ENCODE data around the gene COBLL1.

Gene COBLL1

DNA sequence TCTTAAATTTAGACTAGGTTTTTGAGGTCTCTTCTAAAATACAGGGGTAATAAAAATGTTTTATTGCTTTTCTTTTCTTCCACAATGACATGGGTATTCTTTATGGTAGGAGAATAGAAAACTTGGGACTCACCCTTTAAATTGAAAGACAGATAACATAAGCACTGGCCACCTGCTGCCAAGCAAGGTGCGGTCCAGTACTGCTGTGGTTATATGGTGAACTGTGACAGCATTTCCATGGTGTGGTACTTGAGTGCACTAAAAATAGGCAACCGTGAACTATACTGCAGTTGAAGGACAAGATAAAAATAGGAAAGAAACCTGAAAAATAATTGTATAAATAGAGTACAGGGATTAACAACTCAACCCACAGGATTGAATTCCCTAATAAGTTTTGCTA lies 165.9 kb downstream of the COBLL1 start:
- no peak for DNase-seq

DNA sequence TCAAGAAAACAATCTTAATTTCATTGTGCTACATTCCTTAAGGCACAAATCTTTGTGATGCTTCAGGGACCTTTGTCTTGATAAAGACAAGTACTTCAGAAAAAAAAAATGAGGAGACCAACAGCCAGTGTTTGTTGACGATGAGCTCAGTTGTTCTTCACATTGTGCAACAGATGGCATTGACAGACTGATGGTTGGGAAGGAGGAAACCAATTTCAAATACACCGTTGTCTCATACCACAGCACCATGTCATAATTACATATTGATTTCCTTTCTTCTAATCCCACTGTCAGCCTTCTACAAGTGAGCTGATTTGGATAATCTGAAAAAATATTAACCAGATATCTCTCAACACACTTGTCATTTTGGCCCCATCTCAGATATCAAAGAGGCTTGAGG lies 166.6 kb downstream of the COBLL1 start:
- DNase-seq, result no peak

DNA sequence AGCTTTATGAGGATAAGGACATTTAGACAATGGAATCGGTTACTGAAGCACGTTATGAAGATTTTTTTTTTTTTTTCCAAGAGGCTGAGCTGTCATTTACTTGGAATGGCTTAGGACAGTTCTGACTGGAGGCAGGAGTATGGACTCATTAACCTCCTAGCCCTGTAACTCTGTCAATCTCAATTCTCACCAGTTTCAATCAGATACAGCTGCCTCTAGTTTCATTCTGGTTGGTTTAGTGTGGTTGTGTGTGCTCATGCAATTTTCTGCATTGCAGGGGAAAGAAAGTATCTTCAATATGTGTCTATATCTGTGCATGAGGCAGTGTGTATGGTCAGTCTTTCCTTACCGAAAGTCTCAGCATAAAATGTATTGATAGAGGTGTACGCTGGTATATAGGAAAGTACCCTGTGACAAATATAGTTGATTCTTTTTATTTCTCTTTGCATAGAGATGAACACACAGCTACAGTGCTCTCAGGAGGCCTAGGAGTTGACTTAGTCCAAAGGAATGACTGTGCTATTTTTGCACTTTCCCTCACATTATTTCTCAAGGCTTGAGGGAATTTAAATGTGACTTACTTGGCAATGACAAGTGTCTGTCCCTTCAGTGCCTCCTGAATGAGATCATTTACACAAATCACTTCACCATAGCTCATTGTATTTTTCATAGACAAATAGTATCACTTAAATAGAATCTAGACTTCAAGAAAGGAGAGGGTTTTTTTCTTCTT lies 169.8 kb downstream of the COBLL1 start:
- DNase-seq, result no peak

DNA sequence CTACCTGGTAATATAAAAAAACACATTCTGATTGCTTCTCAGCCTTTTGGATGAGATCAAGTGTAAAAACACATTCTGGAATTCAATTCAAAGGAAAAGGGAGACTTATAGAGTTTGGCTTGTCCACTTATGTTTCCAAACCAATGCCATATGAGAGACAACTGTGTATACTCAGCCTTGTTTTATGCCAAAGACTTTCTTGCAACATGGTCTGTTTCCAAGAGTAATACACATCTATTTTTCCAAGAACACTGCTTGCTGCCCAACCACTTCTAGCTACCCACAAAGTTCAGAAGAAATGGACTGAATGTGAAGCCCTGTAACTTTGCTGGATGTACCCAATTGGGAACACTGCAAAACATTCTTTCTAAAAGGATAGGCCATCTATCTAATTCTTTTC lies 172.3 kb downstream of the COBLL1 start:
- no peak for DNase-seq

DNA sequence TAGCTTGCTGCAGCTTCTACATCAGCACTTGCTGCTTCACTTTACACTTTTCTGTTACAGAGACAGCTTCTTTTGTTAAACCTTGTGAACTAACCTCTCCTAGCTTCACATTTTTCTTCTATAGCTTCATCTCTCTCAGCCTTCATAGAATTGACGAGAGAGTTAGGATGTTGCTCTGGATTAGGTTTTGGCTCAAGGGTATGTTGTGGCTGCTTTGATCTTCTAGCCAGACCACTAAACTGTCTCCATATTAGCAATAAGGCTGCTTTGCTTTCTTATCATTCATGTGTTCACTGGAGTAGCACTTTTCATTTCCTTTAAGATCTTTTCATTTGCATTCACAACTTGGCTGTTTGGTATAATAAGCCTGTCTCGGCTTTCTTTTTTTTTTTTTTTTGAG lies 174.1 kb downstream of the COBLL1 start:
- DNase-seq, result no peak

DNA sequence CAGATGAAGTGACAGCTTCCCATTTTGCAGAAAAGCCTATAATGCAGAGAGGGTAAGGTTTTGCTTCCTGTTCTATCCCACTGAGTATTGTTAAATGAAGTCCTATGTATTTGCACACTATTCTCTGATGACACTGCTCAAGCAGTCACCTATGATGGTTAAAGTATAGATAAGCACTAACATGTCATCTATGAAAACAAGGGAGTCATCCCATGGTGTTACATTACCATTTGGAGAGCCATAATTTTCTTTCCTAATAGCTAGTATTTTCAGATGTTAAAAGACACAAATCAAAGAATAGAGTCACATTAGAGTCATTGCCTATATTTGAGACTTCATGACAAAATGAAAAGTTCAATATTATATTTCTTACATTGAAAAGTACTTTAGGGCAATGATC lies 177.6 kb downstream of the COBLL1 start:
- DNase-seq, result no peak

DNA sequence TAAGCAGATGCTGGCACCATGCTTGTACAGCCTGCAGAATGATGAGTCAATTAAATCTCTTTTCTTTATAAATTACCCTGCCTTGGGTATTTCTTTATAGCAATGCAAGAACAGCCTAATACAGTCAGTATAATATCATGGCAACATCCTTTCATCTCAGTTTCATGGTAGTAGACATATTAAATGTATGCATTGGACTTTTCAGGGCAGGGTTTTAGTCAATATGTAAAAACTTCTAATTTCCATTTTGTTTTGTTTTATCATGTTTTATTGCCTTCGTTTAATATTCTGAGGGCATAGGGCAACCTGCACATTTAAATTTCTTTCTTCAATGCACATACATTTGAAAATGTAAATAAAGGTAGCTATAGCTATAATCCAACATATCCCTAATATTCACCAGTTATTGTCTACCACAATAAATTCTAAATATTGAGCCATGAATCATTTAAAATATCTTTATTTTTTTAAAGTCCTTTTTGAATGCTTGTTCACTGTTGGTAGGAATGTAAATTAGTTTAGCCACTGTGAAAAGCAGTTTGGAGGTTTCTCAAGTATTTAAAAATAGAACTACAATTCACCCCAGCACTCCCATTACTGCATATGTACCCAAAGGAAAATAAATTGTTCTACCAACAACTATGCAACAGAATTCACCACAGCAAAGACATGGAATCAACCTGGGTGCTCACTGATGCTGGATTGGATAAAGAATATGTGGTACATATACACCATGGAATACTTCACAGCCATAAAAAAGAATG lies 178.6 kb downstream of the COBLL1 start:
- no peak for DNase-seq

DNA sequence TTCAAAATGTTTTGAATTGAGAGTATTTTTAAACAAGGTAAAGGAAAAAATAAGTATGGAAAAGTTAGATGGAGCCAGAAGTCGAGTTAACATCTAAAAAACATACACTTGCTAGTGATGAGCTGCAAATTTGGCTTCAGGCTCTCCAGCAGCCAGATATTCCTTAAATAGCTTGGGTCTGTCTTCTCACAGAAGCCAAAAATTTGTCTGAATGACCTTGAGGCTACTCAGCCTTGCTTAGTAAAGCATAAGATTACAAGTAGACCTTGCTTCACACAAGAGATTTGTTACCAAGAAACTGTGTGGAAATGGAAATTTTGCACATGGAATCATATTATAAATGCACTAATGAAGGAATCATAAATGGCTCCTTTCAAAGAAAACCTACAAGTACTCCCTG lies 179.6 kb downstream of the COBLL1 start:
- no peak for DNase-seq

DNA sequence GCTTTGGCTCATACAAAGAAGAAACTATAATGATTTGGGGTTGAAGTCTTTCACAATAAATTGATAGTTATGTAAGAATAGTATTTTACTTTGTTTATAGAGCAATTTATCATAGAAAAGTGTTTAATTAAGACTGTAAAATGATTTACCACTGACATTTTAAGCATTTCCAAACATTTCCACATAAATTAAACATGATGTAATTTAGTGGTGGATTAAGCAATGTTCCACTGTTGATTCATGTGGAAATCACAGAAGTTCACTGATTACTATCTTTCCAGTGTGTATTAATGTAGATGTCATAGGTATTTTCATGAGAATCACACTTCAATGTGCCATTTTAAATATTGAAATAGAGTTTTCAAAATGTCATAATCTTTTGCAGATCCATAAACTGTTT lies 180.3 kb downstream of the COBLL1 start:
- DNase-seq, result no peak

DNA sequence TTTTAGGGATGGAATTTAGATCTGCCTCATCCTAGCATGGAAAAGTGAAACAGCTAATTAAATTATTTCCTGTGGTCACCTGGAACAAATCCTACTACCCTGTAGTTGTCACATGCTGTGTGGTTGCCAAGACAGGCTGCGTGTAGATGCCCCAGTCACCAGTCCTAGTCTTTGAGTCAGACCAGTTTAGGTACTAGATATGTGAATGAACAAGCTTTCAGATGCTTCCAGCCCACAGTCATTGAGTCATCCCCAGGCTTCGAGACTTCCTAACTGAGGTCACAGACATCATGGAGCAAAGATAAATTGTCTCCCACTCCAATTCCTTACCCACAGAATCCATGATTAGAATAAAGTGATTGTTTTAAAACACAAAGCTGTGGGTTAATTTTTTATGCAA lies 184.5 kb downstream of the COBLL1 start:
- no peak for DNase-seq

DNA sequence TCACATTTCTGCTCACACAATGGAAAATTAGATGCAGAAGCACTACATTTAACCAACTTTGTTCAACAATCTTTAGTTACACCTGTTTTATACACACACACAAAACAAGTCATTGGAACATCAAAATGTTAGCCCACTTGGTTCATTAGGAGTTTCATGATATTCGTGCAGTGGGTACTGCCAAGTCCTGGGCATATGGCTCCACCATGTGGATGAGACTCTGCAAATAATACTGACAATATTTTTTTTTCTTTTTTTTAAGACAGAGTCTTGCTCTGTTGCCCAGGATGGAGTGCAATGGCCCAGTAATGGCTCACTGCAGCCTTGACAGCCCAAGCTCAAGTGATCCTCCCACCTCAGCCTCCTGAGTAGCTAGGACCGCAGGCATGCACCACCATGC lies 185.9 kb downstream of the COBLL1 start:
- no peak for DNase-seq

DNA sequence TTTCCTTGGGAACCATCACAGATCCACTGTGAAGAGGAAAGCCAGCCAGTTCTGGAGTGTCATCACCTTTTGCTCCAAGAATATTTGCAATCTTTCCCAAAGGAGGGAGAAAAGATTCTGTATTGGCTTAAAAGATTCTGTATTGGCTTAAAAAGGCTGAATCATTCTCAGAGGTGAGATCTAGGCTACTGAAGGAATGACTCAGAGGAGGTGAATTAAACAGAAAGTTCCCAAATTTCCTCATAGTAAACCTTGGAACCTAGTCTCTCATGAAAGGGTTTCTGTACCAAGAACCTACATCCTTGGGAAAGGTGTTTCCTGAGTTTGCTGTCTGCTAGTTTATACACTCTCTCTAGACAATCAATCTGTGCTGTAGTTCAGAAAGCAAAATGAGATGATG lies 186.3 kb downstream of the COBLL1 start:
- no peak for DNase-seq

DNA sequence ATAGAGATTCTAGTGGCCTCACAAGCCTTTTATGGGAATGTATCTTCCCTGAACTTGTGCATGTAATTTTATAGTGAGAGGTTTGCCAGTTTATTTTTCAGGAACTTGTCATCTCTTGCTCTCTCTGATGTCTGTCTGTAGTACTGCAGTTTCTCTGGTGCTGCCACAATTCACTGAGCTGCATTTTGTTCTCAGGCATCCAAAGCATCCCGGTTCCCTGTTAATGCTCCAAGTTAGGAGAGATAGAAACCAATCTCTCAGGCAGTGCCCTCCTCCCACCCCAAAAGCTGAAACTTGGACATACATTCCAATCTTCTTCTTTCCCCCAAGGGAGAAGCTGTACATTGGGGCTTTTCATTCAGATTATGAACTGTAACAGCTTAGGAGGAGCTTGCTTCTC lies 190.3 kb downstream of the COBLL1 start:
- no peak for DNase-seq

DNA sequence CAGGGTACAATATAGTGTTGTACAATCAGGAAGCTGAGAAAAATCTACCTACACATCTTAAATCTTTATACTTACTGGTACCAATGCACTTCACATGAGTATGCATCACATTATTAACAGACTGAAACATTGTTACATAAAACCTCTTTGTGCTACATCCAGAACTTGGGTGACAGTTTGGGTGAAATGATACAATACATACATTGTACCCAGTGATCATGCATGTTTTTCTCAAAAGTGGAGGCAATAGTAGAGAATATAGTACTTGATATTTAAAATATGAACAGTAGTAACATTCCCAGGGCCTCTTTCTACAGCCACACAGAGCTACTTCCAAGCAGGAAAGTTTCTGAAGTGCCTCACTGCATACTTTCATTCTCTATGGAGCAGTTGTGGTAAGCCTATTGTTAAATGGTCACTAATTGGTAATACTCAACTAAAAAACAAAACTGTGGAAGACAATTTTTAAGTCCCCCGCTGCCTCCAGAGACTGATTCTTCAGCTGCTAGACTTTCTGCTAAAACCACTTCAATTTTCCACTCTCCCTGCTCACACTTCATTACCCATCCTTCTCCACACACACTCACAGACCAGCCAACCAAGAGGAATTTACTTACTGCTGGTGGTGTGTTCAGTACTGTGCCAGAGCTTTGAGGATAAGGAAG lies 197.5 kb downstream of the COBLL1 start:
- no peak for DNase-seq

DNA sequence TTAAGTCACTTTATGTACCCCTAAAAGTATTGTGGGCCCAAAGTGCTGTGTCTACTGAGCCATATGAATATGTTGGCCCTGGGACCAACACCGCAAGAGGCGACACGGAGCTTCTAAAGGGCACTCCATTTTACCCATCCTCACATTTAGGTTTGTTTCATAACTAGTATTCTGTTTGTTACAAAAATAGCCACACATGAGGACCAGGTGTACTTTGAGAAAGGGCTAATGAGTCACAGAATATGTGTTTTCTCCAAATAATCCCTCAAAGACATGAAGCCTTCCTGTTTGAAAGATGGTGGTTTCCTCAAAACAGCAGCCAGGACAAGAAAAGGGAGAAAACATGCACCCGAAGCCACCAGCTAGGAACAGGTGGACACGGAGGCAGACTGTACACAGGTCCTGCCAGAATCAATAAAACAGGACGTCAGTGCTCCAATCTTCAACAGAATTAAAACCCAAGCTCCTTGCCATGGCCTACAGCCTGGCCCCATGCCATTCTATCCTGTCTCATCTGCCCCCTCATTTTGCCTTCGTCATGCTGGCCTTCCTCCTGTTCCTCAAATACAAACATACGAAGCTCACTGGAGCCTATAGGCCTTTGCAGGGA lies 198.6 kb downstream of the COBLL1 start:
- no peak for DNase-seq

DNA sequence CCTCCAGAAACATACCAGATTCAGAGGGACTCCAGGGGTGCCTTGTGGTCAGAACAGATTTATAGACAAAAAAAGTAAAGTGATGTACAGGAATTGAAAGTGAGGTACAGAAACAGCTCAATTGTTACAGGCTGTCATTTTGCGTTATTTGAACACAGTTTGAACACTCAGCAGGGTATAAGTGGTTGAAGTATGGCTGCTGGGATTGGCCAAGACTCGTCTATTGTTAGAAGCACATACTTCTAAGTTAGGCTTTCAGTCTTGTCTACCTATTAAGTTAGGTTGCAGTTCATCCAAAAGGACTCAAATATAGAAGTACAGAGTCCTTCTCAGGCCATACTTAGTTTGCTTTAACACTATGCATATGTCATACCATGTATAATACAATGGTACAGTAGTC lies 199.4 kb downstream of the COBLL1 start:
- DNase-seq, result no peak
